Skin epidermis (tissue), 12 donors: ENCODE results near the gene DSC1.
A peak's percentile ranks its signal among the peaks of the same experiment; 100 is the strongest.

Source experiments
- H3K27ac ChIP-seq, 21 experiments: fragments of 200-600 bp; sonication (generic) in 11 of 21; one replicate each; pipeline ENCODE4 v1.5.0; 2020; ENCODE audit warnings: mild to moderate bottlenecking in 3 of 21, inconsistent platforms in 2 of 21, moderate library complexity in 2 of 21
- H3K4me3 ChIP-seq, 7 experiments: fragments of 200-600 bp; sonication (generic) in 2 of 7; one replicate each; pipeline ENCODE4 v1.5.0; 2020; ENCODE audit warnings: inconsistent platforms in 2 of 7, mild to moderate bottlenecking in 2 of 7, moderate library complexity in 1 of 7

Gene DSC1, protein sequence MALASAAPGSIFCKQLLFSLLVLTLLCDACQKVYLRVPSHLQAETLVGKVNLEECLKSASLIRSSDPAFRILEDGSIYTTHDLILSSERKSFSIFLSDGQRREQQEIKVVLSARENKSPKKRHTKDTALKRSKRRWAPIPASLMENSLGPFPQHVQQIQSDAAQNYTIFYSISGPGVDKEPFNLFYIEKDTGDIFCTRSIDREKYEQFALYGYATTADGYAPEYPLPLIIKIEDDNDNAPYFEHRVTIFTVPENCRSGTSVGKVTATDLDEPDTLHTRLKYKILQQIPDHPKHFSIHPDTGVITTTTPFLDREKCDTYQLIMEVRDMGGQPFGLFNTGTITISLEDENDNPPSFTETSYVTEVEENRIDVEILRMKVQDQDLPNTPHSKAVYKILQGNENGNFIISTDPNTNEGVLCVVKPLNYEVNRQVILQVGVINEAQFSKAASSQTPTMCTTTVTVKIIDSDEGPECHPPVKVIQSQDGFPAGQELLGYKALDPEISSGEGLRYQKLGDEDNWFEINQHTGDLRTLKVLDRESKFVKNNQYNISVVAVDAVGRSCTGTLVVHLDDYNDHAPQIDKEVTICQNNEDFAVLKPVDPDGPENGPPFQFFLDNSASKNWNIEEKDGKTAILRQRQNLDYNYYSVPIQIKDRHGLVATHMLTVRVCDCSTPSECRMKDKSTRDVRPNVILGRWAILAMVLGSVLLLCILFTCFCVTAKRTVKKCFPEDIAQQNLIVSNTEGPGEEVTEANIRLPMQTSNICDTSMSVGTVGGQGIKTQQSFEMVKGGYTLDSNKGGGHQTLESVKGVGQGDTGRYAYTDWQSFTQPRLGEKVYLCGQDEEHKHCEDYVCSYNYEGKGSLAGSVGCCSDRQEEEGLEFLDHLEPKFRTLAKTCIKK

DNA sequence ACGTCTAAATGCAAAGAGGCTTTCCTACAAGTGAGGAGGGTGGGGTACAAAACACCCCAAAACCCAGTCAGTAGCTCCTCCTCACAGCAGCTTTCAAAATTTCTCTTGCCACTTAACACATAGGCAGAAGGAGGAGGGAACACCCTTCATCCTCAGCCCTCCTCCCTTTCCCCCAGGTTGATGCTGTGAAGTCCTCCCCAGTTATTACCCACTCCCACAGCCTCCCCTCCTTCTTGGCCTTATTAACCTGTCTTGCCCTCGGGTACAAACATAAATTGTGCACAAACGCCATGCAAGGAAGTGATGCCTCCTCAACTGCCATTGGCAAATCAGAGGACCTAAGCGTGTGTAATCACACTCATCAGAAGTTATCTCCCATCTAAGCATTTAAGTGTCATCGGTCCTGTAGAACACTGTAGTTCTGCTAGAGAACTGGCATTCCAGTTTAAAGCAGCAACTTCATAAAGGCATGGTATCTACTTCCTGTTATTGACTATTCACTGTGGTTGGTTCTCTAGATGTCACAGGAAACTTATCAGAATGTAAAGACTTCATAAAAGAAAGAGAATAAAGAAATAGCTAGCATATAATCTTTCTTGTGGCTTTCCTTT lies at the start of gene DSC1:
Gene DSC1 (minus strand): TSS at position 32 of the 611 bp plus-strand sequence. CDS start 262 bp downstream, outside the sequence.
- H3K27ac ChIP-seq = peak within 1 kb of the TSS in 18 of 21 experiments; percentile 4 to 81 (median 65)
- peak within 1 kb of the TSS in 6 of 7 experiments; percentile 8 to 36 (median 21) for H3K4me3 ChIP-seq

DNA sequence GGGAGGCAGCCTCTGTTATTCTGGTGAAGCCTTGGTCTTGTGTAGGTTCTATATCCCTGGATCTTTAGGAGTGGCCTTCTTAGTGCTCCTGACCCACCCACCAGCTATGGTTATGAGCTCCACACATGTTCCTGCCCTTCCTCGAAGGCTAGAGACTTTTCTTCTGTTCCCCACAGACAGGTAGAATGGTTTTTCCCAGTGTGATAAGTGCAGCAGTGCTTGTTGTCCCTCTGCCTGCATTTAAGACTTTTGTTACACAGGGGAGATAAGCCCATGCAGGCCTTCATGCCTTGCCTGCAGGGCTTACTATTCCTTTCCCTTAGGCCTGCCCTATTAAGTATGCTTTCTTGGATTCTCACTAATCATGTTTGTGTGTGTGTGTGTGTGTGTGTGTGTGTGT lies 48.4 kb upstream of the DSC1 start:
- Histone ChIP-seq H3K4me3 (no peak overlapping the region), H3K27ac (peak overlapping the region in 3 of 21 experiments; percentile 7 to 40 (median 33))

DNA sequence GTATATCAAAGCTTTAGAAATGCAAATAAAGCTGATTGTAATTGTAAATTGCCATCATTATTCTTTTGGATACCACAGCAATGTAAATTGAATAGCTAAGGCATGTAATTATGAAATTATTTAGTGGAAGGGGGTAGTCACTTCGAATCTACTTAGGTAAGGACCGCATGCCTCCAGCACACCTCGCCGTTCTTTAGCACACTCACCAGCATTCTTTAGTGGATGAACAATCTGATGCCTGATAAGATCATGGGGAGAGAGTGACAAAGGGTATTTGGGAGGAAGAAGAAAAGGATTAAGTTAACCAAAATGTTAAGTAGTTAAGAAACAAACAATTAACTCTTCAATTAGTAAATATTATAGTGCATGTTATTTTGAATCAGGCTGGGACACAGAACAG lies 46.4 kb upstream of the DSC1 start:
- H3K4me3 ChIP-seq = no peak overlapping the region
- peak overlapping the region in 1 of 21 experiments; percentile 10 for H3K27ac ChIP-seq

DNA sequence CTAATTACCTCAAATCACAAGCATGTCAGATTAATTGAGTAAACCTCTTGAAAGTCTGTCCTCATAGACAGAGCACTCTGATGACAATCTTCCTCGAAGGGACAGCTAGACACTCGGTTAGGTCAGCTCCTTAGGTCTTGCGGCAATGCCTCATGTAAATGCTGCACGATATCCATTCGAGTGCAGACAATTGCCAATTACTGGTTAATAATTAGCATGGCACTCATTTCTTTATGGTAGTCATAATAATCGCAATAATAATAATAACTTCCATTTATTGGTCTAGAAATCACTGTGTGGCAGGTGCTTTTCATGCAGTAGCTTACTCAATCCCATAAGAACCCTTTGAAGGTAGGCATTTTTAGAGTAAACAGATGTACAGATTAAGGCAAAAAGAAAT lies 44.7 kb upstream of the DSC1 start:
- Histone ChIP-seq H3K27ac (peak overlapping the region in 17 of 21 experiments; percentile 17 to 80 (median 56)), H3K4me3 (no peak overlapping the region)

DNA sequence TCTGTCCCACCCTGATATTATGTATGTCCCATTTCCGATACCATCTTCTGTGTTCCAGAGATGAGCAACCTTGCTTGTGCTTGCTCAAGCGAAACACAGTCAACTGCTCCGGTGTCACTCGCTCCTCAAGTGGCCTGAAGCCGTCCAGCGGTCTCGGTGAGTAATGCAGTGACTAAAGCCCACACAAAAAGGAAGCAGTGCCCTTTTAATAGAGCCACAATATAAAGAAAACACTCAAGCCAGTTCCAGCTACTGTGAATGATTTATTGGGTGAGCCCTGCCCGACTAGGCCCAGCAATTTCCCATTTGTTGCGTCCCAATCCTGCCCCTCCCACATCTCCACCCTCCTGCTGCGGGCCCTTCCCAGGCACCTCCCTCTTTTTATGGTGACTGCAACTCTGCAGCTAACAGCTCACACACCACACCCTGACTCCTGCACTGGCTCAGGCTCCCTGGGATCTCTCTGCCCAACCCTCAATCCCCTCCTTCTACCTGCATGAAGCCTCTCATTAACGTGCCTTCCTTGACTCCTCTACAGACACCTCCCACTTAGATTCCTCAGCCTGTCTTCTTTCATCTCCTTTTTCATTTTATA lies 44.2 kb upstream of the DSC1 start:
- H3K4me3 ChIP-seq = peak overlapping the region in 5 of 7 experiments; percentile 2 to 30 (median 10)
- H3K27ac ChIP-seq = peak overlapping the region in 19 of 21 experiments; percentile 17 to 80 (median 68)

DNA sequence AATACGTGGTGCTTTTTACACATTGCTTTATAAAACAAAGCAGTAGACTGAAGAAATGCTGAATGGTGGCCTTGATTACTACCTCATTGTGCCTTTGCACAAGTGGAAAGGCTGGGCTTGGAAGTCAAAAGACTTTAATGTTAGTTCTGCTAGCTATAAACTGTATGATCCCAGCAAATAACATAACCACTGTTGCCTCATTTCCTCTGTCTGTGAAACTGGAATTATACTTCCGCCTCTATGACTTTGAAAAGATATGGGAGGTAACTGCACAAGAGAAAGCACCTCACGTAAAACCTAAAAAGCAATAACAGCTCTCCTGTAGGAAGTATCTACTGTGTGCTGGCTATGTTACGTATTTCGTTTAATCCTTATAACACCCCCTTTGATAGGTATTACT lies 43.4 kb upstream of the DSC1 start:
- Histone ChIP-seq H3K4me3 (peak overlapping the region in 5 of 7 experiments; percentile 0 to 30 (median 10)), H3K27ac (peak overlapping the region in 20 of 21 experiments; percentile 19 to 80 (median 69))

DNA sequence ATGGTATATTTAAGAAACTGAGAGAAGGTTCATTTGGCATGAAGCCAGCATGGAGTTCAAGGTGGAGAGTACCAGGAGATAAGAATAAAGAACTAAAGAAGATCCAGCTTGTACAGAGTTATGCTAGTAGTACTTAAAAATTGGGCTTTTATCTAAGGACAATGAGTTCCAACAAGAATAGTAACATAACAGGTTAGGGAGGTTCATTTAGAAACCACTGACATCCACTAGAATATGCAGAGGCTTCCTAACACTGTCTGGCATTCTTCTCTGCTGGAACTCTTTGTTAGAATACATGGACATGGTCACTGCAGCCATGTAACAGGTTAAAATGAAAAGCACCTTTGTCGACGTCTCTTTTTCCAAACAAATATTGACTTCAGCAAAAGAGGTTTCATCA lies 42.6 kb upstream of the DSC1 start:
- Histone ChIP-seq H3K4me3 (peak overlapping the region in 2 of 7 experiments; percentile 0 to 30), H3K27ac (peak overlapping the region in 19 of 21 experiments; percentile 19 to 80 (median 68))

DNA sequence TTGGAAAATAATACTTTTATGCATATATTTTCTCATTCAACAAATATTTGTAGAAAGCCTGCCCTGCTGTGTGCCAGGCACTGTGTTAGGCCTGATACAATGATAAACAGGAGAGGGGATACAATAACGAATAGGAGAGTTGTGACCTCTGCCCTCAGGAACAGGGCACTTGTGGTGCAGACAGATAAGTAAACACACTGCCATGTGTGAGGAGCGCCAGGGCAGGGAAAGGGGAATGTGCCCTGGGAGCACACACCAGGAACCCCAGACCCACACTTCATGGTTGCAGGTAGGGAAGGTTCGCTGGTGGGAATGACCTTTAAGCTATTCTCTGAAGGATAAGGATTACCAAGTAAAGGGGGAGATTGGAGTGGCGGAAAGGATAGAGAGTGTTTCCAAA lies 42.2 kb upstream of the DSC1 start:
- peak overlapping the region in 19 of 21 experiments; percentile 19 to 80 (median 60) for H3K27ac ChIP-seq
- peak overlapping the region in 2 of 7 experiments; percentile 4 to 30 for H3K4me3 ChIP-seq

DNA sequence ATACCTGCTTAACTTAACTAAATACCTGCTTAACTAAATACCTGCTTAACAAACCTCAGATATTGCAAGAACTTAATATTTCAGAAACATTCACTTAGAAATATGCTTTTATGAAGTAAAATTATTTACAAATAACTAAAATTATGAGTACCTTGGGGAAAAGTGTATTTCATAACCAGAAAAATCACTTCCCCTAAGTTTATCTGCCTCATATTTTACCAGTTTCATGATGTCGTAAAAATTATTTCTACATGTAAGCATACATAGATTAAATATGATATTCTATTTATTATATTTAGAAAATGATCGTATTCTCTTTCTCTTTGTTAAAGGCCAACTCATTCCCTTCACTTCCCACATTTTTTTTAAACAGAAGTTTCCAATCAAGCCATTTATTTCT lies 41.5 kb upstream of the DSC1 start:
- peak overlapping the region in 19 of 21 experiments; percentile 8 to 80 (median 62) for H3K27ac ChIP-seq
- H3K4me3 ChIP-seq = peak overlapping the region in 1 of 7 experiments; percentile 7

DNA sequence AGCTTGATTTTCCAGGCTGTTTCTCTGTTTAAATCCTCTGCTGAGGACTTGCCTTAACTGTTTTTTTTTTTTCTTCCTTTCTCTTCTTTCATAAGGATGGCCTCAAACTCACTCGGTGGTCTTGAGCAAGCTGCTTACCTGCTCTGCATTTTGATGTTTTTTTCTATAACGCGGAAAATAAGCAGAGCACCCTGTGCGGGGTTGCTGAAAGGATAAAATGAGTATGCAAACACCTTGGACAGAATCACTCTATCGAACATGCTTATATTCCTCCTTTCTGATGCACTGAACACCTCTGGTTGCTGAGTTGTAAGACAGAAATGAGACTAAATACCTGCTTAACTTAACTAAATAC lies 41.1 kb upstream of the DSC1 start:
- Histone ChIP-seq H3K27ac (peak overlapping the region in 19 of 21 experiments; percentile 8 to 80 (median 62)), H3K4me3 (peak overlapping the region in 1 of 7 experiments; percentile 7)

DNA sequence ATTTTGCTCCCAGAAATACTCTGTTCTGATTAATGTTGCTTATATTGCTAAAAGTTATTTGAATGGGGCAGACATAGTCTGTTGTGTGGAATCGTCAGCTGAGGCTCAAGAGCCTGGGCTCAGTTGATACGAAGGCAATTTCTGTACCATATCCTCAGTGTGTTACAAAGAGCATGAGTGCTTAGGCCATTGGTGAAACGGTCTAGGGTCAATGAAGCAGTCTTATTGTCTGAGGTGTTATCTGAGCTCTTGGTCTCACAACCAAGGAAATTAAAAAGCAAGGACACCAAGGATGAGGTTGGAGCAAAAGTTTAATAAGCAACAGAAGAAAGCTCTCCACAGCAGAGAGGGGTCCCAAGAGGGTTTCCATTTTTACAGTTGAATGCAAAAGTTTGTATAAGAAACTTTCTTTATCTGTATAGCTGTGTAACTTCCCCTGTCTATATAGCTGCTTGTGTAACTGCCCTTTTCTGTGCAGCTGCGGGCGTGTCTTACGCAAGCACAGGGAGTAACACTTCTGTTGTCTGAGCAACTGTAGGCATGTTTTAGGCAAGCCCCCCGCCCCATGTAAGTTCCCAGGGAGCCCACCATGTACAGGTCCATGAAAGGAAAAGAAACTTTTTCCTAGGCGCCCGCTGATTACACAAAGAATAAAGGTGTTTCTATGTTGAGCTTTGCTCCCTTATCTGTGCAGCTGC lies 40.6 kb upstream of the DSC1 start:
- Histone ChIP-seq H3K27ac (peak overlapping the region in 17 of 21 experiments; percentile 8 to 80 (median 62)), H3K4me3 (peak overlapping the region in 1 of 7 experiments; percentile 7)

DNA sequence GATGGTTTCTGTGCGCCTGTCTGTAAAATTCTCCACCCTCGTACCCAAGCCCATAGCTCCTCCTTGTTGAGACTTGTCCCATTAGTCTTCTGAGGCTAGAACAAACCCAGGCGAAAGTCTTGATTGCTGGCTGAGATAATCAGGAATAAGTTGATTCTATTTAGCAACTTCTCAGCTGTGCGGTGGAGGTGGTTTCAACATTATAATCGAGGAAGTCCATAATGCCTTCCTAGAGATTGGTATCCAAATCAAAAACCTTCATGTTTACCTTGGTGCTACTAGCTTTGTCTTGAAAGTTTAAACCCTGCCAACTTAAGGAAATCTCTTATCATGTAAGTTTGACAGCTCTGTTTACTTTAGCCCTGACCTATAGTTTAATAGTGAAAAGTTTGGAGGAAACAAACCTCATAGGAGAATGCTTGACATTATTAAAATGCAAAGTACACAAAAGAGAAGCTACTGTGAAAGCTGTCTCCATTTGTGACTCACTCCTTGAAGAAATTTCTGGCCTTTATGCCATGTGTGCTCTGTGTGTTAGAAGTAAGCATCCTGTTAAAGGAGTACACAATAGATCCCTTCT lies 36.6 kb upstream of the DSC1 start:
- peak overlapping the region in 12 of 21 experiments; percentile 3 to 74 (median 51) for H3K27ac ChIP-seq
- no peak overlapping the region for H3K4me3 ChIP-seq

DNA sequence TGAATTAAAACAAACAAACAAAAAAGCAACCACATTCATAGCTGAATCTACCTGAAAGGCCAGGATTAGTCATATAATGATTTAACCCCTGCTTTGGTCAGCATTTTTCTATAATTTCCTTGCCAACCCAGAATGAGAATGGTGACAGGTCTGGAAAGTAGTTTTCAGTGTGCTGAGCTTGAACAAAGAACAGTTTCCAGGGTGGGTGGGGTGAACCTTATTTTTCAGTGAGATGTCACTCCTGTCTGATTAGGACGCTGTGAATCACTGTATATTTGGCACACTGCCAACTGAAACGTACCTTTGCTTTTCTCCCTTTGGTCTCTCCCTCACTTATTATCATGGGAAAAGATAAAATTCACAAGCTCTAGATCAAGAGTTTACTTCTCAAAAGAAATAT lies 35.0 kb upstream of the DSC1 start:
- peak overlapping the region in 13 of 21 experiments; percentile 3 to 74 (median 50) for H3K27ac ChIP-seq
- H3K4me3 ChIP-seq = no peak overlapping the region

DNA sequence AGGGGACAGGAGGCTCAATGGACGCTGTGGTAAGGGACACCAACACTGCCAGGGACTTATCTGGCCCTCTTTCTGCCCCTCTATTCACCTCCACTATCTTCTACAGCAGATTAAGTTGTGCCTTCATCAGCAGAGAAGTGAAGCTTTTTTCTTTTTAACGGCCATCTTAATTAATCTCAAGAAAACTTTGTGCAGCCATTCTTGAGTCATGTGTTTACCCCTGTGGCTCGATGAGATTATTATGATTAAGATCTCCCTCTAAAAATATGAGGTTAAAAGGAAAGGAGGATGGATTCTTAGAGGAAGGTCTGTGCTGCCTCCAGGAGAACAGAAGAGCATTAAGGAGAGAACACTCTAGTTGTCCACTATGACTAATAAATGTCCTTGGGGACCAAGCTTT lies 32.4 kb upstream of the DSC1 start:
- Histone ChIP-seq H3K27ac (no peak overlapping the region), H3K4me3 (no peak overlapping the region)

DNA sequence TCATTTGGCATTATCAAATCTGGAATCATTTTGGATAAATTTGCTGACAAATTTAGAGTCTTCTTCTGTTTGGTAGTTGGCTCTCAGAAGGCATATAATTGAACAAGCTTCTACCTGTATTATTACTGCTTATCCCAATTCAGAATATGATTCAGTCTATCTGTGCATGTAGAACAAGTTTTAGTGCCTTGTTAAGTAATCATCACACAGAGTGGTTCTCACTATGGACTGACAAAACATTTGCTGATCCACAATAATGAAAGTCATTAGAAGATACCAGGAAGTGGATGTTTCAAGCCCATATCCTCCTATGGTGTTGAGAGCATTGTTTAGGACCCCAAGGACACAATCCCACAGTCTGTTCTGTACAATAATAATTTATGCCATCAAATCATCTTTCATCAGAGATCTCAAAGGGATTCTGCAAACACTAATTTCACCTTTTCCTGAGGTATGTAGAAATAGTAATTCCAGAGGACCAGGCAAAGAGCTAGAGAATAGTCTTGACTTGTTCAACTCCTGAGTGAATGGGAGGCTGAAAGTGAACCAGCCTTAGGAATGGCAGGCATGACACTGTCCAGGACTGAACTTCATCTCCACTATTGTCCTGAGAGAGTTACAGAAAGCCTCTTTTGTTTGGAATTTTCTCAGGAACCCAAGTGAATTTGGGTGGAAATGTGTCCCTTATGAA lies 29.6 kb upstream of the DSC1 start:
- Histone ChIP-seq H3K4me3 (no peak overlapping the region), H3K27ac (peak overlapping the region in 18 of 21 experiments; percentile 11 to 81 (median 52))

DNA sequence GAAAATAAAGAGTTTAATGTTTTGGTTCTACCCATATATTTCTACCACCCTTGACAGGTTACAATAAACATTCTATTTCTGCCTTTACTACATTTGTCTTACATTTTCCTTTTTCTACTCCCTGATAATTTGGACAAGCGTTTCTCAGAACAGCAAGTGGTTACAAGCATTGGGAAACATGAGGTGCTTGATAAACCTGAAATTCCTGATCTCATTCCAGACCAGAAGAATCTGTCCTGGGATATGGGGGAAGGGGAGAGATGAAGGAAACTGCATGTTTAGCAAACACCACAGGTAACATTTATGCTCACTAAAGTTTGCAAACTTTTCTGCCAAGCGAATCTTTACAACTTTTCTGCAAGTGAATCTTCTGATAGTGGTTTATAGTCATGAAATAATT lies 28.3 kb upstream of the DSC1 start:
- no peak overlapping the region for H3K4me3 ChIP-seq
- peak overlapping the region in 9 of 21 experiments; percentile 30 to 73 (median 54) for H3K27ac ChIP-seq

DNA sequence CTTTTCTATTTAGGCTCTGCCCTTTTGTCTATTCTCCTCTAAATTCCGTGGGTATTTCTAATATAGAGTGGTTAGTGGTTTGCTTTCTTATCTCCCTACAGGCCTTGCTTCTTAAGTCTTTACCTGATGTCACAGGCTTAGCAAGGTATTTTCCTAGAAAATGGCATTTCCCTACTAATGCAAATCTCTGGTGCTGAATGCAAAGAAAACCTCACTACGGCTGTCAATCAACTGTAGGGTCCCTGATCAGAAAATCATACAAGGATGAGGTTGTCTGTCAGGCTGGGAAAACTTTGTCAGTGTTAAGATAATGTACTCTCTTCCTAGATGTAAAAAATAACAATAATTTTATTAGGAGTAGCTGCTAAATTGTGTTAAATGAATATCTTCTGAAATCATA lies 27.1 kb upstream of the DSC1 start:
- Histone ChIP-seq H3K27ac (peak overlapping the region in 1 of 21 experiments; percentile 54), H3K4me3 (no peak overlapping the region)
